ENCODE data around the gene CDK12. TPM values are rescaled to one million over a fixed set of nuclear protein-coding genes. Genes with fewer than 3 reads are reported as not detected.

The CDK12 gene
- total RNA-seq, 1 donor from 2014 or later, result 63.0 TPM

Other genes starting within 250 kb of the CDK12 start
- gene STAC2, start 235.5 kb upstream of the CDK12 start, total RNA-seq (ENCODE audit: unreplicated experiment), result not detected
- gene FBXL20, start 59.9 kb upstream of the CDK12 start, total RNA-seq (ENCODE audit: unreplicated experiment), result 26.6 TPM
- 45.8 TPM for gene MED1, start 10.2 kb upstream of the CDK12 start, total RNA-seq (ENCODE audit: unreplicated experiment)
- not detected for gene NEUROD2, start 146.4 kb downstream of the CDK12 start, total RNA-seq (ENCODE audit: unreplicated experiment)
- not detected for gene PPP1R1B, start 165.5 kb downstream of the CDK12 start, total RNA-seq (ENCODE audit: unreplicated experiment)
- gene STARD3, start 175.7 kb downstream of the CDK12 start, total RNA-seq (ENCODE audit: unreplicated experiment), result 77.7 TPM
- gene TCAP, start 203.9 kb downstream of the CDK12 start, total RNA-seq (ENCODE audit: unreplicated experiment), result 1.2 TPM
- gene PNMT, start 207.0 kb downstream of the CDK12 start, total RNA-seq (ENCODE audit: unreplicated experiment), result not detected
- gene PGAP3, start 226.6 kb downstream of the CDK12 start, total RNA-seq (ENCODE audit: unreplicated experiment), result 11.2 TPM
- 49.0 TPM for gene ERBB2, start 238.6 kb downstream of the CDK12 start, total RNA-seq (ENCODE audit: unreplicated experiment)